ENCODE data around the gene TCF15. TPM values are rescaled to one million over a fixed set of nuclear protein-coding genes. Genes with fewer than 3 reads are reported as not detected.

The TCF15 gene
- total RNA-seq, 1 donor from 2014 or later: not detected

GRCh38 chr20:652615-653109 is 42.6 kb upstream of the TCF15 start:
- H3K9me3 ChIP-seq (ENCODE audit: insufficient read depth, low read depth, low read length): no peaks in the 10 kb centered on the region
- Mint-ChIP-seq H3K4me1 (ENCODE audit: low read depth, unreplicated experiment) (peaks cover 4% of the 10 kb centered on the region), H3K4me3 (ENCODE audit: unreplicated experiment) (peak overlapping the region; percentile 85), H3K9me3 (ENCODE audit: unreplicated experiment) (no peaks in the 10 kb centered on the region), H3K27ac (ENCODE audit: unreplicated experiment) (peak overlapping the region; percentile 83), H3K36me3 (ENCODE audit: low read depth, unreplicated experiment) (peaks cover 23% of the 10 kb centered on the region), H3K27me3 (ENCODE audit: low read depth, unreplicated experiment) (peaks cover 10% of the 10 kb centered on the region)
- H3K9ac ChIP-seq (ENCODE audit: low read length): peak overlapping the region; percentile 93
- H4K20me1 ChIP-seq (ENCODE audit: insufficient read depth, low read length): peaks cover 48% of the 10 kb centered on the region
- H2AFZ ChIP-seq (ENCODE audit: low read depth, low read length): peak overlapping the region; percentile 67
- peaks cover 15% of the 10 kb centered on the region for H3K4me1 ChIP-seq (ENCODE audit: insufficient read depth, low read length)
- peak overlapping the region; percentile 97 for H3K4me3 ChIP-seq (ENCODE audit: insufficient read depth, low read depth, low read length)
- H3K36me3 ChIP-seq (ENCODE audit: insufficient read depth, low read length): peaks cover 13% of the 10 kb centered on the region
- TF ChIP-seq EZH2 (IDR thresholded peaks at IDR 0.05; ENCODE audit: insufficient read depth, low read length): no peak
- TF ChIP-seq, protein P1, sequence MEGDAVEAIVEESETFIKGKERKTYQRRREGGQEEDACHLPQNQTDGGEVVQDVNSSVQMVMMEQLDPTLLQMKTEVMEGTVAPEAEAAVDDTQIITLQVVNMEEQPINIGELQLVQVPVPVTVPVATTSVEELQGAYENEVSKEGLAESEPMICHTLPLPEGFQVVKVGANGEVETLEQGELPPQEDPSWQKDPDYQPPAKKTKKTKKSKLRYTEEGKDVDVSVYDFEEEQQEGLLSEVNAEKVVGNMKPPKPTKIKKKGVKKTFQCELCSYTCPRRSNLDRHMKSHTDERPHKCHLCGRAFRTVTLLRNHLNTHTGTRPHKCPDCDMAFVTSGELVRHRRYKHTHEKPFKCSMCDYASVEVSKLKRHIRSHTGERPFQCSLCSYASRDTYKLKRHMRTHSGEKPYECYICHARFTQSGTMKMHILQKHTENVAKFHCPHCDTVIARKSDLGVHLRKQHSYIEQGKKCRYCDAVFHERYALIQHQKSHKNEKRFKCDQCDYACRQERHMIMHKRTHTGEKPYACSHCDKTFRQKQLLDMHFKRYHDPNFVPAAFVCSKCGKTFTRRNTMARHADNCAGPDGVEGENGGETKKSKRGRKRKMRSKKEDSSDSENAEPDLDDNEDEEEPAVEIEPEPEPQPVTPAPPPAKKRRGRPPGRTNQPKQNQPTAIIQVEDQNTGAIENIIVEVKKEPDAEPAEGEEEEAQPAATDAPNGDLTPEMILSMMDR (IDR thresholded peaks at IDR 0.05; ENCODE audit: insufficient read depth, low read depth, low read length): no peak
- DNase-seq (ENCODE audit: low read depth) (peak; percentile 23), FAIRE-seq (no peak)
- peak overlapping the region; percentile 95 for H3K4me2 ChIP-seq (ENCODE audit: low read length)
- no peaks in the 10 kb centered on the region for H3K27me3 ChIP-seq (ENCODE audit: insufficient read depth, low read length)
- H3K79me2 ChIP-seq (ENCODE audit: insufficient read depth, low read length): peaks cover 52% of the 10 kb centered on the region
- H3K27ac ChIP-seq (ENCODE audit: low read depth, low read length): peak overlapping the region; percentile 87

DNA sequence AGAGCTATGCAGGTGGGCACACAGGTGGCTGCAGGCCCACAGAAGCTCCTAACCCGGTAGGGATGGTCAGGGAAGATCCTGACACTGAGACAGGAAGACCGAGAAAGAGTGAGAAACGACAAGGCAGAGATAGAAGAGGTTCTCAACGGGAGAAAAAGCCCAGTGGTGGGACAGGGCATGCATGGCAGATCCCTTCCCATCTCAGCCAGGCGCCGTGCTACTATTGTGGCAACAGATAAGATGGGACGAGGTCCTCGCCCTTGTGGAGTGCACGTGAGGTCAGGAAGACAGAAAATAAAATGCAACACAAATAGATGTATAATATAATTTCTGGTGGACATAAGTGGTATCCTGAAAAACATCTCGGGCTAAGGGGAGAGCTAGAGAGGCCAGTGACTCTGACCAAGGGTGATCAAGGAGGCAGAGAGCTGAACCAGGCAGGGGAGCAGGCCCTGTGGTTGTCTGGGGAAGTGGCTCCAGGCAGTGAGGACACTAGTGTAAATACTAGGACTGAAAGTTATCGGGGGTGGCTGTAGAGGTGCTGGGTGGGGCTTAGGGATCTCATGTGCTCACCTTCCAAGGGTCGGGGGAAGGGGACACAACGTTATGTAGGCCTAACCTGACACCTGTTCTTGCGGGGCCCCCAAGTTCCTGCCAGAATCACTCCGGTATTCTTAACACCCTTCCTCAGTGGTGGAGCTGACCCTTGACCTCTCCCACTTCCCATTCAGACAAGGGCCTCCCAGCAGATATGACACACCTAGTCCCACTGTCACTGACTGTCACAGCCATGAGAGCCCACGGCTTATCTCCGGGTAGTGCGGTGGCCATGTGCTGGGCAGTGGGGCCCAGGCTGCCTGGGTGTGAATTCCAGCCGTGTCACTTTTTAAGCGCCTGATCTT is 41.9 kb upstream of the TCF15 start:
- no peaks in the 10 kb centered on the region for H3K9me3 ChIP-seq (ENCODE audit: insufficient read depth, low read depth, low read length)
- peaks cover 4% of the 10 kb centered on the region for H3K4me1 Mint-ChIP-seq (ENCODE audit: low read depth, unreplicated experiment)
- DNase-seq (ENCODE audit: low read depth) (no peak), FAIRE-seq (no peak)
- peaks cover 18% of the 10 kb centered on the region for H3K36me3 ChIP-seq (ENCODE audit: insufficient read depth, low read length)
- peaks cover 55% of the 10 kb centered on the region for H4K20me1 ChIP-seq (ENCODE audit: insufficient read depth, low read length)
- peak overlapping the region; percentile 97 for H3K4me3 ChIP-seq (ENCODE audit: insufficient read depth, low read depth, low read length)
- peaks cover 29% of the 10 kb centered on the region for H3K36me3 Mint-ChIP-seq (ENCODE audit: low read depth, unreplicated experiment)
- H3K9me3 Mint-ChIP-seq (ENCODE audit: unreplicated experiment): no peaks in the 10 kb centered on the region
- H3K27me3 ChIP-seq (ENCODE audit: insufficient read depth, low read length): no peaks in the 10 kb centered on the region
- H3K27me3 Mint-ChIP-seq (ENCODE audit: low read depth, unreplicated experiment): peaks cover 9% of the 10 kb centered on the region
- peaks cover 15% of the 10 kb centered on the region for H3K4me1 ChIP-seq (ENCODE audit: insufficient read depth, low read length)
- peak overlapping the region; percentile 83 for H3K27ac Mint-ChIP-seq (ENCODE audit: unreplicated experiment)
- H3K27ac ChIP-seq (ENCODE audit: low read depth, low read length): peak overlapping the region; percentile 87
- H3K9ac ChIP-seq (ENCODE audit: low read length): peak overlapping the region; percentile 93
- H3K4me2 ChIP-seq (ENCODE audit: low read length): peak overlapping the region; percentile 95
- peak overlapping the region; percentile 67 for H2AFZ ChIP-seq (ENCODE audit: low read depth, low read length)
- peaks cover 59% of the 10 kb centered on the region for H3K79me2 ChIP-seq (ENCODE audit: insufficient read depth, low read length)
- peak overlapping the region; percentile 85 for H3K4me3 Mint-ChIP-seq (ENCODE audit: unreplicated experiment)
- TF ChIP-seq, protein P1 (IDR thresholded peaks at IDR 0.05; ENCODE audit: insufficient read depth, low read depth, low read length): no peak
- TF ChIP-seq EZH2 (IDR thresholded peaks at IDR 0.05; ENCODE audit: insufficient read depth, low read length): no peak

Data from astrocyte (in vitro differentiated cells and primary cell).